ENCODE results near the gene PLXNA1.

Gene PLXNA1

DNA sequence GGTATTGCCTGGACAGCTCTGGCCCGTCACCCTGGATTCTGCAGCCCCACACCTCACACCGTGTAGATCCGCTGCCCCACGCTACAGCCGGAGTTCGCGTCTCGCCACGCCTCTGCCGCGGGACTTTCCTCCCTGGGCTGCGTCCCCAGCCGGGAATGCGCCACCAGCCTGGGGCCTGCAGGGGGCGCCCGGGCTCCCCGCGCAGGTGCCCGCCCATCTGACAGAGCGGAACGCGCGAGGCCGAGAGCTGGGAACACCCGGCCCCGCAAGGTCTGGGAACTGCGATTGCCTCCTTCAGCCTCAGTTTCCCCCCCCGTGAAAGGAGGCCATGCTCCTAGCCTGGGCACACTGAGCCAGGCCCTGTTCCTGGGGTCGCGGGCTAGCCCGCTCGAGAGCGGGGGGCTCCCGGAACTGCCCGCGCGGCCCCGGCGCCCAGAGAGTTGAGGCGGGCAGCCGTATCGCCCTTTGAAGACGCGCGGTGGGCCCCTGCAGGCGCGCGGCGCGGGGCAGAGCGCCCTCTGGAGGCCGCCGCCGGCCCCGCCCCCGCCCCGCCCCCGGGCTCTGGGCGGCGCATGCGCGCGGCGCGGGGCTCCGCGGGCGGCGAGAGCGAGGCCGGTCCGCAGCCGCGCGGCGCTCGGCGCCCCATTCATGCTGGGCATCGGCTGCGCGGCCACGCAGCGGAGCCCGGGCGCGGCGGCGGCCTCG lies at the start of gene PLXNA1:
Gene PLXNA1 (plus strand): TSS at position 645 of the 705 bp plus-strand sequence. CDS start 5,479 bp downstream, outside the sequence.
- DNase-seq (ENCODE audit: low spot score): peak; percentile 82

- no peak for DNase-seq (ENCODE audit: low spot score)
These were observed 48.8 kb upstream of the PLXNA1 start for GRCh38 chr3:126934031-126934531.

DNA sequence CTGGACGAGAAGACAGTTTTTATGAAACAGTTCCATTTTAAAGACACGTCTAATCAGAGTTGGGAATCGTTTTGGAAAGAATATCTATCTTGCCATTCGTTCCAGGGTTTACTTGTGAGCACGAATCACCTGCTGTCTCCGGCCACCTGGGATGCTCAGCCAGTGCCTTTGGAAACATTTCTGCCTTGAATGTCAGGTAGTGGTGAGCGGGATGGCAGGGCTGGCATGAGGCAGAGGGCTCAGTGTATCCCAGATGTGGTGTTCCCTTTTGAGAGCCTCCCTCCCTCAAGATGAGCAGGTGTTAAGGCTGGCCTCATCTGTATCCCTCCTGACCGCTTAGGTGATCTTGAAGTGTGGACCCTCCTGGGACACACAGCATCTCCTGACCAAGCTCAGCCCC lies 47.9 kb upstream of the PLXNA1 start:
- DNase-seq (ENCODE audit: low spot score): no peak

GRCh38 chr3:126935756-126936509 lies 47.0 kb upstream of the PLXNA1 start:
- DNase-seq (ENCODE audit: low spot score): no peak

DNA sequence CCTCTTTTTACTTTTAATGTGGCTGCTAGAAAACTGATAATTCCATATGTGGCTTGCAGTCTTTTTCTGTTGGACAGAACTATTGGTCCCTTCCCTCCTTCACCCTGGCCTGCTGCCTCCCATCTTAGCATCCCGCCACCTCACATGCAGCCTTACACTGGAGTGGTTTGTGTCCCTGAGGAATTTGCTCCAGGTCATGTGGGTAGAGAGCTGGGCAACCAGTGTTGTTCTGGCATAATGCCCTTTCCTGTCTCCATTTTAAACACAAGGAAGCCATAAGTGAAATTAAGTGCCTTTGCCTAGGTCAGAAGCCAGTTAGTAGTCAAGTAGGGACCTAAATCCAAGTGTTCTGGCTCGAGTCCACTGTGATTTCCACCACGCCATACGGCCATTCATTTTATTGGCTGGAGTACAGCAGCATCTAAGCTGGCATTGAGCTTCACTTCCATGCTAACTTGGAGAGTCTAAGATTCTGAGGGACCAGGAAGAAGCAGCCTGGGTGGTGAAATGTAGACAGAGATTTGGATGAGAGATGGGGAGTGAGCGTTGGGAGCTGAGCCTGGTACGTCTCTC lies 46.0 kb upstream of the PLXNA1 start:
- peak; percentile 53 for DNase-seq (ENCODE audit: low spot score)

GRCh38 chr3:126937533-126937932 lies 45.4 kb upstream of the PLXNA1 start:
- no peak for DNase-seq (ENCODE audit: low spot score)

DNA sequence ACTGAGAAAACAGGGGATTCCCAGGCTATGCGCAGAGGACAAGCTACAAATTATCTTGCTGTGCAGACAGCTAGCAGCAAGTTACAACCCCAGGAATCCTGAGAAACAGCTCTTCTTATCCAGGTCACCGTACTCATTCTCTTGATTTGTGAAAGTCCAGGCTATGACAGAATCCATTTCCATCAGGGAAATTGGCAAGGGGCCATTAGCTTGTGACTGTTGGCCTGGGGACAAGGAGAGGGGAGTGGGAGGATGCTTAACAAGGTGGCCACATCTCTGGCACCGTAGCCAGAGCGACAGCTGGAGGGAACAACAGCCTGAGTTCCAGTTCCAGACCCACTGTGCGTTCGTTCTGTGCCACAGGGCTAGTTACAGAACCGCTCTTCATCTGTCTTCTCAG lies 44.9 kb upstream of the PLXNA1 start:
- no peak for DNase-seq (ENCODE audit: low spot score)

DNA sequence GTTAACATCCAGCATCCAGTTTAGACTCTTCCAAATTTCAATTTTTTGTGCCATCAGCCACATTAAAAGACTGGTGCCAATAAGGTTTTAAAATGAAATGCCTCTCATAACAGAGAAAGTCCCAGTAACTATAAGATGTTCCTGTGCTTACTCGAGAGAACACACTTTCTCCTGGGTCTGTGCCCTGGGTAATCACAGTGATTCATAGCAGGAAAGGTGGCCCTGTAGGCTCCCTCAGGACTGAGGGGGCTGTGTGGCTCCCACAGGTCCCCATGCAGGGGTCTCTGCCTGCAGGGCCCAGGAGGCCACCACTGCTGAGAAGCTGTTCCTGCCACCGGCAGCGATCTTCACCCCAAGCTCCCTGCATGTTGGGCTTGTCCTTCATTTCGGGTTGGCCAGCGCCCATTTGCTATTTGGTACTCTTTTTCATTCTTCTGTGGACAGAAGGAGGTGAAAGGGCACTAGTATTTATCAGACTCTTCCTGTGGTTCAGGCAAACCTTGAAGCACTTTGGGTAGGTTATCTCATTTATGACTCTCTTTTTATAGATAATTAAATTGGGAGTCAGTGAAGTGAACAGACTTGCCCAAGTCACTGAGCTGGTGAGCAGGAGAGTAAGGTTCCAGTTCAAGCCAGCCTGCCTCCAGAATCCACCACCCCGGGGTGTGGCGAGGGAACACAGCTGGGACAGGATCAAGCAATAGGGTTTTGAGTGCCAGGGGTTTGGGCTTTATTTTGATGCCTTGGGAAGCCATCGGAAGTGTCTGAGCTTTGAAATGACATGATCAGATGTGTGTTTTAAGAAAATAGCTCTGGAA lies 44.2 kb upstream of the PLXNA1 start:
- no peak for DNase-seq (ENCODE audit: low spot score)

DNA sequence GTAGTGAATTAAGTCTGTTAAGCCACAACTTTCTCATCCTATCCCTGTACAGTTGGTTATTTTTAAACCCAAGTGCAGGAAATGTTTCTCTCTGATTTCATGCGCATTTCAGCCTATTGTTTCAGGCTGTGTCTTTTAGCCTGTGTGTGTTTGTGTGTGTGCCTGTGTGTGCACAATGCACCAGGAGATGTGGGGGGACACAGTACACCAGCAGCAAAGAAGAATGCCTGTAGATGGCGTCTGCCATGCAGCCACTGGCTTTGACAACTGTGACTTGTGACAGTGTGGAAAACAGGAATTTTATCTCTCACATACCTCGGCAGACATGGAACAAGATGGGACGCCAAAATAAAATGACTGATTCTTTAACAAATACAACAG lies 43.6 kb upstream of the PLXNA1 start:
- DNase-seq (ENCODE audit: low spot score): no peak

DNA sequence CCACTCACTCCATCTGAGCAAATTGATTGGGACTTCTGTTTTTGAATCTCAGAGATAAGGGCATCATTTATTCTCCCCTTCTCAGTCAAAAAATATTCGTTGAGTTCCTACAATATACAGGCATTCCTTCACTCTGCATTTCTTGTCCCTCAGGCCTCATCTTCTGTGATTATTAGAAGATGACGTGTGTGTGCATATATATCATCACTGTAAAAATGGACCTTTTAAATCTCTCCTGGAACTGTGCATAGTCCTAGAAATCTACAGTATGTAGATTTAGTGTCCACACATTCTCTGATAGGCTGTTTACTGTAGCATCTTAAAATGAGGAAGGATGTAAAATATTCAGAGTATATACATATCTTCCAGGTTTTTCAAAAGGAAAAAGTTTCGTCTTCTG lies 43.2 kb upstream of the PLXNA1 start:
- no peak for DNase-seq (ENCODE audit: low spot score)

DNA sequence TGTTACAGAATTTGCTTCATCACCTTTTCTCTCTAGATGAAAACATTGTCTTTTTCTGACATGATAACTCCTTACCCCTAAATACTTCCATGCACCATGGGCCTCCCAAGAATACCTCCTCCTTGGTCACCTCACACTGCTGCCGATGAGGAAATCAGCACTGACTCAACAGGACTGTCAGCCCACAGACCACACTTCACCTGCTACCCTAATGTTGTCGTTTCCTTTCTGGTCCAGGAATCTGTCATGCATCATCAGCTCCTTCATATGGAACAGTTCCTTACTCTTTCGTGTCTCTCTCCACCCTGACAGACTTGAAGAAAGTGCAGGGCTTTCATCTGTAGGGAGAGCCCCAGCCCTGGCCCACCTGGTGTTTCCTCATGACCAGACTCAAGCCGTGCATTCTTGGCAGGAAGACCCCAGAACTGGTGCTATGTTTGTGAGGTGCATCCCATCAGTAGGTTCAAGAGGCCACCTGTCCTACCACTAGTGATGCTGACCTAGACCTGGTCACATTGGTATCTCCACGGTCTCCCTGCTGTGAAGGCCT lies 41.1 kb upstream of the PLXNA1 start:
- no peak for DNase-seq (ENCODE audit: low spot score)

GRCh38 chr3:126944089-126944965 lies 38.6 kb upstream of the PLXNA1 start:
- DNase-seq (ENCODE audit: low spot score): no peak

DNA sequence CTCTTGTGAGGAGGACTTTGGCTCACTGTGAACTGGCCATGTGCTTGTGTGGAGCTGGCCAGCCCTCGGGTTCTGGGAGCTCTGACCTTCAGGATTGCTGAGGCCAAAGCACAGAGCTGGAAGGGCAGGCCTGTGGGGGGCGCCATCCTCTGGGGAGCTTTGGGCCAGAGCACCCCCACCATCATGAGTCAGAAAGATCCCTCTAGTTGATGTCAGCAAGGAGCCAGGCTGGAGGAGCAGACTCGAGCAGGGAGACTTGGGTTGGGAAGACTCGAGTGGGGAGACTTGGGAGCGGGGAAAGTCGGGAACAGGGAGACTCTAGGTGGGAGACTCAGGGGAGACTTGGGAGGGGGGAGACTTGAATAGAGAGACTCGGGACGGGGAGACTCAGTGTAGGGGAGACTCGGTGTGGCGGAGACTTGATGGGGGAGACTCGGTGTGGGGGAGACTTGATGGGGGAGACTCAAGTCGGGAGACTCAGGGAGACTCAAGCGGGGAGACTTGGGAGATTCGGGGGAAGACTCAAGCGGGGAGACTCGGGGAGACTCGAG lies 37.7 kb upstream of the PLXNA1 start:
- DNase-seq (ENCODE audit: low spot score): no peak

DNA sequence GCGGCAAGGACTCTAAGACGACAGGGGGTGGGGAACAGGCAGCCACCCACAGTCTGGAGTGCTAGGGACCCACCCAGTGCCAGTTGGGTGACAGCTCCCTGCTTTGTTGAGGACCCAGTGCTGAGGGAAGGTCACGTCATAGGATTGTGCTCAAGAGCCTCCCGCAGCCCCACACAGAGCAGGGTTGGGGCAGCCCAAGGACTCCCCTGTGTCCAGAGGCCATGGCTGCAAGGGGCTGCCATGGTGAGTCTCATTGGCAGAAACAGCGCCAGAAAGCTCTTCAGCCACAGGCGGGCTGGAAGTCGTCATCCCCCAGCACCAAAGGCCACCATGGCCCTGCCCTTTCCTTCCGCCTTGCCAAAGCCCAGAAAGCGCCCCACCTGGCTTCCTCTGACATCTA lies 37.0 kb upstream of the PLXNA1 start:
- no peak for DNase-seq (ENCODE audit: low spot score)

GRCh38 chr3:126946405-126946804 lies 36.5 kb upstream of the PLXNA1 start:
- no peak for DNase-seq (ENCODE audit: low spot score)

DNA sequence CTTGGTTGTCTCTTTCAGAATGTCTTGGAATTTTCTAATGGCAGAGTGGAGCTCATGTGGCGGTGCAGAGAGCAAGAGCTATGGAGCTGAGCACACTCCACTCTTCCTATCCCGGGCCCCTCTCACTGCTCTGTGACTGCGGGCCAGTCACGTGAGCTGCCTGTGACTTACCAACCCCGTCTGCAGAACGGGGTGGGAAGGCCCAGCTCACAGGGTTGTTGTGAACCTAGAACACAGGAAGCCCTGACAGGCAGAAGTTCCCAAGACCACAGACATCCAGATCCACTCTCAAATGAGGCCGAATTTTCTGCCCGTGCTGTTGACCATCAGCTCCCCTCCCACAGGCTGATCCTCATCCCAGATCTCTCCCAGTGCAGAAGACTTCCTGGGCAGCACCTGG lies 35.5 kb upstream of the PLXNA1 start:
- DNase-seq (ENCODE audit: low spot score): no peak

DNA sequence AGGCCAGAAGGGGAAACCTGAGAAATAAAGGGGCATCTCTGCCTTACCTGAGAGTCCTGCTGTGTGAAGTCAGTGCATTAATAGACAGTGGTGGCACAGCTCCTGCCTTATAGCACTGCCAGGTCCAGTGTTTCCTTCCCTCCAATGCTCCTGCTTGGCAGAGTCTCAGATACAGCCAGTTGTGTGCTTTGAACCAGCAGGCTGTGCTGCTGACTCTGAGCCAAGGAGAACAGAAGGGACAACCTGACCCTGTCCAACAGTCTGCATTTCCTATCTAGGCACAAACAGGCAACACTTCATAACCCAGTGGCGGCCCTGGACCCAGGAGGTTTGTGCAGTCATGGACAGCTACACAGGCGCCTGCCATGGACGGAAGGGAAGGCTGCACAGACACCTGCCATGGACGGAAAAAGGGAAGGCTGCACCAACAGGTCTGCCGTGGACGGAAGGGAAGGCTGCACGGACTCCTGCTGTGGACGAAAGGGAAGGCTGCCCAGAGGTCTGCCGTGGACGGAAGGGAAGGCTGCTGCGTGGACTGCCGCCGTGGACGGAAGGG lies 33.9 kb upstream of the PLXNA1 start:
- no peak for DNase-seq (ENCODE audit: low spot score)

GRCh38 chr3:126951561-126951960 lies 31.4 kb upstream of the PLXNA1 start:
- DNase-seq (ENCODE audit: low spot score): no peak

GRCh38 chr3:126952261-126952982 lies 30.5 kb upstream of the PLXNA1 start:
- DNase-seq (ENCODE audit: low spot score): no peak

Data from COLO829 (cell line).